Transverse colon (tissue), 4 donors: ENCODE results near the gene NYNRIN.

Experiments
- CTCF ChIP-seq, 5 experiments: fragments of 200-600 bp in 3 of 5; fragments of 450-650 bp in 2 of 5; sonication (generic) in 3 of 5; IDR thresholded peaks; 1 replicate in 2 of 5; 2 replicates in 3 of 5; pipeline ENCODE4 v1.5.1; 2016 to 2017; ENCODE audit warnings: antibody characterized with exemption in 5 of 5, inconsistent platforms in 3 of 5, mild to moderate bottlenecking in 2 of 5, moderate library complexity in 1 of 5
- POLR2AphosphoS5 ChIP-seq, 3 donors: sonication (generic); formaldehyde crosslinking; IDR thresholded peaks; one replicate each; pipeline ENCODE4 v1.6.1; 2016; ENCODE audit warnings: antibody characterized with exemption in 3 of 3

GRCh38 chr14:24425704-24426103 is 26.9 kb downstream of the NYNRIN start:
- TF ChIP-seq POLR2AphosphoS5 (IDR thresholded peaks at IDR 0.05), result no peak
- TF ChIP-seq CTCF (IDR thresholded peaks at IDR 0.05), result no peak
